GM06990 (cell line): ENCODE measurements around the gene ULBP2.
"Not testable (repeated sequence)": the region's sequence is repeated elsewhere in the genome, so short reads cannot be mapped to it uniquely, and the experiment has no call there.

Experiments used
- DNase-seq: peaks from one replicate; pipeline ENCODE4 v3.0.0-alpha.2; 2011; ENCODE audit not compliant: insufficient read length; ENCODE audit errors: extremely low read depth
- H3K27me3 ChIP-seq: replicated peaks from 2 replicates; pipeline ENCODE4 v1.6.0; 2011; ENCODE audit warnings: low read length; ENCODE audit not compliant: control insufficient read depth, insufficient read depth
- H3K36me3 ChIP-seq: 2 replicates; pipeline ENCODE4 v1.5.1; 2011; ENCODE audit warnings: low read length; ENCODE audit not compliant: control insufficient read depth, insufficient read depth
- H3K4me3 ChIP-seq: replicated peaks from 2 replicates; pipeline ENCODE4 v1.5.1; 2011; ENCODE audit warnings: low read depth, mild to moderate bottlenecking, control low read depth, low read length
- TF ChIP-seq, protein P1 (sequence below): IDR thresholded peaks from 2 replicates; pipeline ENCODE4 v1.5.1; 2011; ENCODE audit warnings: low read length, control low read depth, mild to moderate bottlenecking, inconsistent platforms; ENCODE audit not compliant: insufficient read depth, poor library complexity, severe bottlenecking

ULBP2 gene

DNA sequence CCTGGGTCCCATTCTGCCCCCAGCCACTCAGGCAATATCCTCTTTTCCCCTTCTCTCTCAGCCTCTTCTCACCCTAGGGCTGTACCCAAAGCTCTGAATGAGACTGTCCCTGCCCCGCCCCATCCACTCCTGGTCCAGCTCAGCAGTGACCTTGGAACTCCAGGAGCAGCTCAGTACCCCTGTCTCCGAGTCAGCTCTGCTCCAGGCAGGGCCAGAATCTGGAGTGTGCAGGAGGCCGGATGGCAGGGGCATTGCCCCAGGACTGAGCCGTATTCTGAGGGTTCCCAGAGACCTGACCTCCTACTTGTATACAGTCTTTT, 16.9 kb upstream of the ULBP2 start:
- Histone ChIP-seq H3K4me3 (no peak overlapping the region), H3K27me3 (peaks cover 3% of the 10 kb centered on the region), H3K36me3 (no peaks in the 10 kb centered on the region)
- DNase-seq, result no peak
- TF ChIP-seq, protein P1, sequence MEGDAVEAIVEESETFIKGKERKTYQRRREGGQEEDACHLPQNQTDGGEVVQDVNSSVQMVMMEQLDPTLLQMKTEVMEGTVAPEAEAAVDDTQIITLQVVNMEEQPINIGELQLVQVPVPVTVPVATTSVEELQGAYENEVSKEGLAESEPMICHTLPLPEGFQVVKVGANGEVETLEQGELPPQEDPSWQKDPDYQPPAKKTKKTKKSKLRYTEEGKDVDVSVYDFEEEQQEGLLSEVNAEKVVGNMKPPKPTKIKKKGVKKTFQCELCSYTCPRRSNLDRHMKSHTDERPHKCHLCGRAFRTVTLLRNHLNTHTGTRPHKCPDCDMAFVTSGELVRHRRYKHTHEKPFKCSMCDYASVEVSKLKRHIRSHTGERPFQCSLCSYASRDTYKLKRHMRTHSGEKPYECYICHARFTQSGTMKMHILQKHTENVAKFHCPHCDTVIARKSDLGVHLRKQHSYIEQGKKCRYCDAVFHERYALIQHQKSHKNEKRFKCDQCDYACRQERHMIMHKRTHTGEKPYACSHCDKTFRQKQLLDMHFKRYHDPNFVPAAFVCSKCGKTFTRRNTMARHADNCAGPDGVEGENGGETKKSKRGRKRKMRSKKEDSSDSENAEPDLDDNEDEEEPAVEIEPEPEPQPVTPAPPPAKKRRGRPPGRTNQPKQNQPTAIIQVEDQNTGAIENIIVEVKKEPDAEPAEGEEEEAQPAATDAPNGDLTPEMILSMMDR, result no peak

DNA sequence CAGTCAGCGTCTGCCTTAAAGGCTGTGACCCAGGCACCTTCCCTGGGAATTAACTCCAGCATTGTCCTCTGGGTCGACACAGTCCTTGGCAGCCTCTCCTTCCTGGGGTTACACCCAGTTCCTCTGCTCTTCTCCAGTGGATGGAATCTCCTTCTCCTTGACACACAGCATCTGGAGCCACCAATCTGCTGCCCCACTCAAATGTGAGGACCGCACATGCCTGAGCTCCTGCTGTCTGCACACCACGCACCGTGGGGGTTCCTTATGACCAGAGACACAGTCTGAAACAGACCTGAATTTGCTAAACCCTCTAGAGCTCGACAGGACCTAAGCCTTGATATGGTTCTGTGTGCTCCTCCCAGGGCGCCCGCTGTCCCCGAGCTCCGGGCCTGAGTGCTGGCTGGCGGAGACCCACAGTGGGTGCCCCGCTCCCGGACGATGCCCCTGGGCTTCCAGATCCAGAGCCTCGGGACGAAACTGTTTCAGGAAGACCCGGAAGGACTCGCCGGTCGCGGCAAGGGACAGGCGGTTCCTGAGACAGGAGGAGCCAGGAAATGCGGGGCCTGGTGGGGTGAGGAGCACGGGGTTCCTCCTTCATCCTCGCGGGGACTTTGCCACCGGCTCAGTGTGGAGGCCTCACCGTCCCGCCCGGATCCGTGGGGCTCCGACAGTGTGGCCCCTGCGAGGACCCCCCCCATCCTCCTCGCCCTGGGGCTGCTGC, 16.4 kb upstream of the ULBP2 start:
- Histone ChIP-seq H3K4me3 (no peak overlapping the region), H3K27me3 (peaks cover 3% of the 10 kb centered on the region), H3K36me3 (no peaks in the 10 kb centered on the region)
- DNase-seq, result no peak
- TF ChIP-seq, protein P1, result no peak

DNA sequence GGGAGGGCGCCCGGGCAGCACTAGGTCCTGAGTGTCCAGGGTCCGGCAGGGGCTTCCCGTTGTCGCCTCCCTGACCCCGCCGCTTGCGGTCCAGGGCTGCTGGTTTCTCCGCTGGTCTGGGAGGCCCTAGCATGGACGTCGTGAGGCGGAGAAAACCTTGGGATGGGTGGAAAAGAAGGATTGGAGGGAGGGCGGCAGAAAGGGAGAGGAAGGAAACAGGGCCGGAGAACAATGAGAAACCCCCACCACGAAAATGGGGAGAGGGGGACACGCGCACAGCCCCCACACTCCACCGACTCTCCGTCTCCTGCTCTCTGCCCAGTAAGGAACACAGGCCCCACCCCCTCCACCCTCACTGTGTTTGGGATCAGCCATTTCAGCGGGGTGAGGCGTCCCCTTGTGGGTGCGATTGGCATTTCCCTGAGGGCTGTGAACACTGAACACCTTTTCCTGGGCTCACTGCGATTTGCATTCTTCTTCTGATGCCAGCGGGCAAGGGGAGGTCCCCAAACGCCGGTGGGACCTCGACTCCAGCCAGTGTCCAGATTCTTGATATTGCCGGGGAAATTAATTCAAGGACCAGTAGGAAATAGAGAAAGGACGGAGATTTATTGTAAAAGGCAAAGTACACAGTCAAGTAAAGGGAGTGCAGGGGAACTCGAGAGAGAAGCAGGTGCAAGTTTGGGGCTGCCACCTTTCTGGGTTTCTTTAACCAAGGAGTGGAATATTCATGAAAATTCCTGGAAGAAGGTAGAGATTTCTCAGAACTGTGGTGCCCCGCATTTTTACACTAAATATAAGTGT, 15.6 kb upstream of the ULBP2 start:
- H3K36me3 ChIP-seq, result no peaks in the 10 kb centered on the region

DNA sequence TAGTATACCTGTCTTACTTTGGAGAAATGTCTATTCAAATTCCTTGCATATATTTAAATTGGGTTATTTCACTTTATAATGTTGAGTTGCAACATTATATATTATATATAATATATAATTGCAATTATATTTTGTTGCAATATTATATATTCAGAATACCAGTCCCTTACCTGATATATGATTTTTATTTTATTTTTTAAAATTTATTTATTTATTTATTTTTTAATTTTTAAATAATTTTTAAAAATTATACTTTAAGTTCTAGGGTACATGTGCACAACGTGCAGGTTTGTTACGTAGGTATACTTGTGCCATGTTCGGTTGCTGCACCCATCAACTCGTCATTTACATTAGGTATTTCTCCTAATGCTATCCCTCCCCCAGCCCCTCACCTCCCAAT, 14.8 kb upstream of the ULBP2 start:
- not testable (repeated sequence) for H3K36me3 ChIP-seq, H3K4me3 ChIP-seq, DNase-seq, H3K27me3 ChIP-seq

More for the DNA sequence above, 15.6 kb upstream of the ULBP2 start:
- H3K4me3 ChIP-seq, result no peak overlapping the region
- TF ChIP-seq, protein P1, result peak; percentile 82
- peaks cover 3% of the 10 kb centered on the region for H3K27me3 ChIP-seq
- no peak for DNase-seq

DNA sequence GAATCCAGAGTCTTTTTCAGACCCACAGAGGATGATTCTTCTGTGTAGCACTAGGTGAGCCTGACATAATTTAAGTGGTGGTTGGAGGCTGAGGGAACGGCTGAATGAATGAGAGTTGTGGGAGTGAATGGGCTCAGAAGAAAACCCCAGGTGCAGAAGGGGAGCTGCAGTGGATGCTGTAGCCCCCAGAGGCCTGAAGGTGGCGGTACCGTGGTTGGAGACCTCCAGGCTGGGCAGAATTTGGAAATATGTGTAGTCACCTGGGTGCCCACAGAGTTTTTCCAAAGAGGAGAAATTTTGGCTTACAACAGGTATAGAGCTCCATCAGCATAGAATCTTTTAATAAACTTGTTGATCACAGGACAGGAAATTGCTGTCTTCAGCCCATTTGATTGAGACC, 12.4 kb upstream of the ULBP2 start:
- Histone ChIP-seq H3K36me3 (no peaks in the 10 kb centered on the region), H3K27me3 (peaks cover 2% of the 10 kb centered on the region; the same call in 1 of the 2 replicates), H3K4me3 (no peak overlapping the region)
- no peak for DNase-seq
- TF ChIP-seq, protein P1, result peak; percentile 56

DNA sequence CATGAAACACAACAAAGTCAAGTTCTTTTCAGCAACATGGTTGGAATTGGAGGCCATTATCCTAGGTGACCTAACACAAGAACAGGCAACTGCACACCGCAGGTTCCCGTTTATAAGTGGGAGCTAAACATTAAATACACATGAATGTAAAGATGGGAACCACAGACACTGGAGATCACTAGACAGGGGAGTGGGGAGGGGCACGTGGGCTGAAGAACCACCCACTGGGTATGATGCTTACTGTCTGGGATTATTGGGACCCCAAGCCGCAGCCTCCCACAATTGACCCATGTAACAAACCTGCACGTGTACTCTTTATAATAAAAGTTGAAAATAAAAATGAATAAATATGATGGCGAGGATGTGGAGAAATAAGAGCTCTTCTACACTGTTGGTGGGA, 10.3 kb upstream of the ULBP2 start:
- Histone ChIP-seq H3K27me3 (peaks cover 1% of the 10 kb centered on the region), H3K4me3 (no peak overlapping the region), H3K36me3 (no peaks in the 10 kb centered on the region)
- DNase-seq, result no peak
- TF ChIP-seq, protein P1, result no peak
